Astrocyte (in vitro differentiated cells and primary cell): ENCODE results near the gene EPB41L4B.

Experiments used
- EZH2 ChIP-seq: IDR thresholded peaks from 2 replicates; pipeline ENCODE4 v1.6.1; 2012; ENCODE audit warnings: mild to moderate bottlenecking, low read length, inconsistent platforms; ENCODE audit not compliant: insufficient read depth
- TF ChIP-seq, protein P1 (sequence below): IDR thresholded peaks from 2 replicates; pipeline ENCODE4 v1.5.1; 2011; ENCODE audit warnings: low read depth, mild to moderate bottlenecking, inconsistent platforms, low read length, moderate library complexity; ENCODE audit not compliant: insufficient read depth

DNA sequence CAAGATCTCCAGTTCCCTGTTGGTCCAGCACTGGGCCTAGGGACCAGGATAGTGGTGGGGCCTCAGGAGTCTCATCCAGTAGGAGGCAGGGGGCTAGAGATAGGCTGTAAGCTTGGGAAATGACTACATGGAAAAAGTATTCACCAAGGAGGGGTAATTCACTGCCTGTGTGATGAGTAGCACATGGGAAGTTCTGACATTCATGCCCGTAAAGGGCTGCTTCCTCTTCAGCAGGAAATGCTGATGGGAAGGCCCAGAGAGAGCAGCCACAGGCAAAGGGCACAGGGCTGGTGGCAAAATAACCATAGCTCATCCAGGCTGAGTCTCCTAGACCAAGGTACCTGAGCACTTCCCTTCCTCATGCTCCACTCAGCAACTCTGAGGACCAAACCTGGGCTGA lies 130.7 kb downstream of the EPB41L4B start:
- TF ChIP-seq, protein P1, sequence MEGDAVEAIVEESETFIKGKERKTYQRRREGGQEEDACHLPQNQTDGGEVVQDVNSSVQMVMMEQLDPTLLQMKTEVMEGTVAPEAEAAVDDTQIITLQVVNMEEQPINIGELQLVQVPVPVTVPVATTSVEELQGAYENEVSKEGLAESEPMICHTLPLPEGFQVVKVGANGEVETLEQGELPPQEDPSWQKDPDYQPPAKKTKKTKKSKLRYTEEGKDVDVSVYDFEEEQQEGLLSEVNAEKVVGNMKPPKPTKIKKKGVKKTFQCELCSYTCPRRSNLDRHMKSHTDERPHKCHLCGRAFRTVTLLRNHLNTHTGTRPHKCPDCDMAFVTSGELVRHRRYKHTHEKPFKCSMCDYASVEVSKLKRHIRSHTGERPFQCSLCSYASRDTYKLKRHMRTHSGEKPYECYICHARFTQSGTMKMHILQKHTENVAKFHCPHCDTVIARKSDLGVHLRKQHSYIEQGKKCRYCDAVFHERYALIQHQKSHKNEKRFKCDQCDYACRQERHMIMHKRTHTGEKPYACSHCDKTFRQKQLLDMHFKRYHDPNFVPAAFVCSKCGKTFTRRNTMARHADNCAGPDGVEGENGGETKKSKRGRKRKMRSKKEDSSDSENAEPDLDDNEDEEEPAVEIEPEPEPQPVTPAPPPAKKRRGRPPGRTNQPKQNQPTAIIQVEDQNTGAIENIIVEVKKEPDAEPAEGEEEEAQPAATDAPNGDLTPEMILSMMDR, result no peak
- TF ChIP-seq EZH2, result no peak
